NCI-H128 (cell line): ENCODE data around the gene SSH2.

Experiments
- DNase-seq: peaks from one replicate; lab custom pipeline; 2025; ENCODE audit not compliant: unreplicated experiment; lab: John Stamatoyannopoulos, UW

SSH2 gene

DNA sequence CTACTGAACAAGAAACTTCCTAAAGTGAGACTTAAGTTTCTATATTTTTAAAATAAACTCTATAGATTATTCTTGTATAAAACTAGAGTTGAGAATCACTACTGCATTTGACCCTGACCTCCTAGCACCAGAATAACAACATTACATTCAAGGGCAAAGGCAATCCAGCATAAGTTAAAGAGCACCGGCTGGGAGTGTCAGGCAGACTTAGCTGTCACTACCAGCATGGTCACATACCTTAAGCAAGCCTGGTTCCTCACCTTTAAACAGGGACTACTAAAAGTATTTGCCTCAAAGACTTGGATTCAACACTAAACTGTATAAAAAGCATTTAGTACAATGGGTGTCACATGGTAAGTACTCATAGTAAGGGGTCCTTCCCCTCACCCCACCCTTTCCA lies 90.4 kb downstream of the SSH2 start:
- no peak for DNase-seq

DNA sequence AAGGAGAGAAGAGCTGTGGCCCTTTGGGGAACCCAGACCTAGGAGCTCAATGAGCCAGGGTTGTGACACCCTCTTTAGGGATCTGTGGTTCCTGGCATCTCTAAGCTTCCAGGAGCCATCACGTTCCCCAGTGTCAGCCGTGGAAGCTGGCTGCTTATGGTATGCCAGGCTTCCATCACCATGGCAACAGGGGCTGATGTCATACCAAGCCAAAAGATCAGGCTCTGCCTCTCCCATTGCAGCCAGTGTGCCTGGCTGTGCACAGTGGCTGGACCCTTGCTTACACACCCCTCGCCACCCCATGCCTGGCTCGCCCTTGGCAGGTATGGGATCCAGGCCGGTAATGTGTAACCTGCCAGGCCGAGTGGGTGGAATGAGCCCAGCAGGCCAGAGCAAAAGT lies 91.1 kb downstream of the SSH2 start:
- no peak for DNase-seq

DNA sequence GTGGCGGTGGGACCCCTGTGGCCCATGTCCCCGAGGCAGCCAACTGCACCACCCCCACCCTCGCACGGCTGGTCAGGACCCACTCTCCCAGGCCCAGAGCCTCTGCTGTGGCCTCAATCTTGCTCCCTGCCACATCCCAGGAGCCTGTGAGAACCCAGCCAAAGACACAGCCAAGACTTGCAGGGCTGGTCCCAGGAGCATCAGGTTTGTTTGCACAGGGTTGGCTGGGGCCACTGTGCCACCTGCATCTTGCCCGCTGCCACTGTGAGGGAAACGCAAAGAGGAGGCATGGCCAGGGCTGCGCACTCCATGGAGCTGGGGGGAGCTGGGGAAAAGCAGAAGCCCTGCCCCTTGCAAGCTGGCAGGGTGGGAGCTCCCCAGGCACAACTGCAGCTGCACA lies 92.5 kb downstream of the SSH2 start:
- no peak for DNase-seq

DNA sequence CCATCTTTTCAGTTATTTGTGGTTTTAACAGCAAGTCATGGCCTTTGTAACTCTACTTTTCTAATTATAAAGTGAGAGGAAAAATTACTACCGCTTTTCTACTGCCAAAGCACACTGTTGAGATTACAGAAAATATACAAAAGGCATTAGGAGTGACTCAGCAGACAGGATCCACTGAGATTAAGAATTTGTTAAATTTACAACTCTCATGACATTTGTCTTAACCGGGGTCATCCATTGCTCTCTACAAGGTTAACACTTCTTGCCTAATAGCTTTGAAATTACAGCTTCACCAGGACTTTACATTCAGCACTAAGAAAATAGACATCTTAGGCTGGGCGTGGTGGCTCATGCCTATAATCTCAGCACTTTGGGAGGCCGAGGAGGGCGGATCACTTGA lies 93.4 kb downstream of the SSH2 start:
- no peak for DNase-seq

DNA sequence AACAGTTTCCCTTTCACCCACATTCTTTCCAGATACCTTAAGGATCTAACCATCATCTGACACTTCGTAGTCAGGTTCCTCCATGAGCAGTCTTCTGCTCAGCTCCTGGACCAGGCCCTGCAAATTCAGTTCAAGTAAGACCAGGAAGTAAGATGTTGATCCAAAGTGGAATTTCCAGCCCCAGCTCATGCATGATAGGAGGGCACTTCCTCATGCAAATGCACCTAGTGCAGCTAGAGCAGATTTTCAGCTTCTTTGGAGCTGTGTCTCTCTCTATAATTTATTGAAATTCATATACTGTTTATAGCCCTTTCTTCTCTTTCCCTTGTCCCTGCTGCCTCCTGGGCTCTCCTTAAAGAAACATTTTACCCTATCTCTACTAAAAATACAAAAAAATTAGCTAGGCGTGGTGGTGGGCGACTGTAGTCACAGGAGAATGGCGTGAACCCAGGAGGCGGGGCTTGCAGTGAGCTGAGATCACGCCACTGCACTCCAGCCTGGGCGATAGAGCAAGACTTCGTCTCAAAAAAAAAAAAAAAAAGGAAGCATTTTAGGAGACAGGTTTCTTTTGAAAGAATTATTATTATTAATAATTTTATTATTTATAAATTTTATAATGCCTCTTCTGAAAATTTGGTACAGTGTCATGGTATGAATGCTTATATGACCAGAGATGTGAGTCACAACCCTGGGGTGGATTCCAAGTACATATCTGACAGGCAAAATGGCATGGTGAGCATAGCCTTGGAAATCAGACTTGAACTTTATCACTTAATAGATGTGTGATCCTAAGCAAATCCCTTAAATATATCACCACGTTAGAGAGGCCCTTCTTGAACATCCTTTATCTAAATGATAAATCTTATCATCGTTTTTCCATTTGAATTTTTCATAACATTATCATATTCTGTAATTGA lies 94.3 kb downstream of the SSH2 start:
- no peak for DNase-seq

DNA sequence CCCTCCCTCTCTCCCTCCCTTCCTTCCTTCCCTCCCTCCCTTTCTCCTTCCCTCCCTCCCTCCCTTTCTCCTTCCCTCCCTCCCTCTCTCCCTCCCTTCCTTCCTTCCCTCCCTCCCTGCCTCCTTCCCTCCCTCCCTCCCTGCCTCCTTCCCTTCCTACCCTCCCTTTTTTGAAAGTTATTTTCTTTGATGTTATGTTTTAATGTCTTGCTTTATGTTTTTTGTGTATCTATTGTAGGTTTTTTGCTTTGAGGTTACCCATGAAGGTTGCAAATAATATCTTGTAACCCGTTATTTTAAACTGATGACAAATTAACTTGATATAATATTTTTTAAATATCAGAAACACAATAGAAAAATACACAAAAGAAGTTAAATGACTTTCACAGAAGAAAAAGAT lies 96.2 kb downstream of the SSH2 start:
- no peak for DNase-seq

DNA sequence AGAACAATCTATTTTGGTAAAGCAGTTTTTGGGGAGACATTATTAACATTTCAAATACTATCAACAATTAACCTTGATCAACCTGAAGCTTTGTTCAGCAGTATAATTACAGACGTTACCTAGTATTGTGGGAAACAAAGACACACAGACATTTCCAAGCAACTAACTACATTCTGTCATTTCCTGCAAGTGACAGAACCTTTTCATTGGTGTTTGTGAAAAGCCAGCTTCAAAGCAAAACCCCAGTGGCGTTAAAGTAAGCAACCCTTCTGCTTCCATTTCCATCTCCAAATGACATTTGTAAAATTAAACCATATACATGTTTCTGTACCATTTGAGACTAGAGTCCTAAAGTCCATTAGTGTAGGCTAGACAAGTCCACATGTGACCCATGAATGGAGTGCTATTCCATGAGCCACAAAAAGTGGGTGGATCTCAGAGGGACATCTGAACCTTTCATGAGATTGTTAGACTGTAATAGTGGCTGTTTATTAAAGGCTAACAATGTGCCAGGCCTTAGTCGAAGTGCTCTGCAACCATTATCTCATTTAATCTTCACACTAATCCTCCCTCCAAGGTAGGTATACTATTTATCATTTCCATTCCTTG lies 101.2 kb downstream of the SSH2 start:
- no peak for DNase-seq

DNA sequence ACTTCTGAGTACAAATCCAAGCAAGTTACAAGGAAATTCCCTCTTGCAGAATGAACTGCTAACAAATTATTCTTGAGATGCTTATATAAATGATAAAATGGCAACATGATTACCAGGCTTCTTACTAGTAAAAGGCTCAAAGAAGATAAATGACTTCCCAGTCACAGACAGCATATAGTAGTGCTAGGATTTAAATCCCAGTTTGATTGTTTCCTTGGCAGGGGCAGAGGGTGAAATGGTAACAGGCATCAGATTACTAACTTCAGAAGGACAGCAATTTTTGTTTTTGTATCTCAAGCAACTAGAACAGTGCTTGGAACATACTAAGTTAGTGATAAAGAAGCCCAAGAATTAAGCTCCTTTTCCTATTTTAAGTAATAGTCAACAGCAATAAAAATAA lies 102.8 kb downstream of the SSH2 start:
- no peak for DNase-seq

DNA sequence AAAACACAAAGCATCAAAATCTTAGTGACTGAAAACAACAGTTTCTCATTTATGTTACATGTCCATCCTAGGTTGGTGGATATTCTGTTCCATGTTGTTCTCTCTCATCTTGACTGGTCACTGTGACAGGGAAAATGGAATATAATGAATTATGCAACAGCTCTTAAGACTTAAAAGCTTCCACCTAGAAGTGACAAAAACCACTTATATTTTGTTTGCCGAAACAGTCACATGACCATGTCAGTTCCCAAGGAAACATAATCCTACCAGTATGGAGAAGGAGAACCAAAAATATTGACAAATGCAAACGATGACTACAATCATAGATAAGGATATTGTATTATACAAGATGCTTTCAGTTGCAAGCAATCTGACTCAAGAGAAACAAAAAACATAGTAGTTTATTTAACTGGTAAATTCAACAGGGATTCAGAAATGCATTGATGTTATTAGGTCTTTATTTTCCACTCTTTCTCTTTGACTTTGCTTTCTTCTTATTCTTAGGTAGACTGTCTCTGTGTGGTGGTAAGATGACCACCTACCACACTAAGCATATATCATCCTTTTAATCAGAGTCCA lies 103.8 kb downstream of the SSH2 start:
- no peak for DNase-seq

DNA sequence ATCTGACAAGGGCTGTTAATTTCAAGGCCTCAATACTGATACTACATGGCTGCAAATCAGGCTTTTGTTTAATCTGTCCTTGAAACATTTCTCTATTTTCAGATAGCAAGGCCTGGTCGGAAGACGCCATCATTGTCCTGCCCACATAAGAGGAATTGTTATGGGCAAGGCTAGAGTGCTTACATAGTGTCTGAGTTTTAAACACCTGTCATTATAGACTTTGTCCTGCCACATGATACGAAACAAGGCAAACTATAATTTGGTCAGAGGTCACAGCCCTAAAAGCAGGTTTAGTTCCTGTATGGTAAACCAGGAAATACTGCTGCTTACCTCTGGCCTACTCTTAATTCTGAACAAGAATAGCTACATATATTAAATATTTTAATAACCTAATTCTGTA lies 104.4 kb downstream of the SSH2 start:
- no peak for DNase-seq

DNA sequence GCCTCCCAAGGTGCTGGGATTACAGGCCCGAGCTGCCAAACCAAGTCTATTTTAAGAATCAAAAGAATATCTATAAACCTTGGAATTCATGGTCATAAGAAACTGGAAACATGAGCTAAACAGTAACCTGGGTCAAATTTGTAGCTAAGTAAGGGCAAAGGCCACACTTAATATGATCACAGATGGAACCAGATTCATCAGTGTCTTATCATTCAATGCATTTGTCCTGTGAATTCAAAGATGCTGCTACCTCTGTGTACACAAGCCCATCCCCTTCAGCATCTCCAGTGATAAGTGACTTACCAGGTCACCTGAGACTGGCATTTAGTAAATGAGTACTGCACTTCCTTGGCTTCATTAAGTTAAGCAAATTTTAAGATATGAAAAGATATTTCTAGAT lies 108.1 kb downstream of the SSH2 start:
- DNase-seq: no peak

DNA sequence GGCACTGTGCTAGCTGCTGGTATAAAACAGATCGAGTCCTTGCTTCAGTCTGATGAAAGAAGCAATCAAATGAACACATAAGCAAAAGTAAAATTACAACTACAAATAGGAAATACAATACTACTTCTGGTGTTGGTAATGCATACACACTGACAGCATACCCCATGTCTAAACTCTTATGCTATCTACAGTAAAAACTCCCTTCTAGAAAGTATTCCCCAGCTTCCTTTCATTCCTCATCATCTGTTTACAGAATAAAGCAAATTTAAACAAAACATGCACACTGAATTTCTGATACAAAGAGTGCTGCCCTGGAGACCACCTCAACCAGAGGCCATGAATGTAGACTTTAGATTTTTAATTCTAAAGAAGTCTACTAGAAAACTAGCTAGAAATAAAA lies 109.6 kb downstream of the SSH2 start:
- no peak for DNase-seq

DNA sequence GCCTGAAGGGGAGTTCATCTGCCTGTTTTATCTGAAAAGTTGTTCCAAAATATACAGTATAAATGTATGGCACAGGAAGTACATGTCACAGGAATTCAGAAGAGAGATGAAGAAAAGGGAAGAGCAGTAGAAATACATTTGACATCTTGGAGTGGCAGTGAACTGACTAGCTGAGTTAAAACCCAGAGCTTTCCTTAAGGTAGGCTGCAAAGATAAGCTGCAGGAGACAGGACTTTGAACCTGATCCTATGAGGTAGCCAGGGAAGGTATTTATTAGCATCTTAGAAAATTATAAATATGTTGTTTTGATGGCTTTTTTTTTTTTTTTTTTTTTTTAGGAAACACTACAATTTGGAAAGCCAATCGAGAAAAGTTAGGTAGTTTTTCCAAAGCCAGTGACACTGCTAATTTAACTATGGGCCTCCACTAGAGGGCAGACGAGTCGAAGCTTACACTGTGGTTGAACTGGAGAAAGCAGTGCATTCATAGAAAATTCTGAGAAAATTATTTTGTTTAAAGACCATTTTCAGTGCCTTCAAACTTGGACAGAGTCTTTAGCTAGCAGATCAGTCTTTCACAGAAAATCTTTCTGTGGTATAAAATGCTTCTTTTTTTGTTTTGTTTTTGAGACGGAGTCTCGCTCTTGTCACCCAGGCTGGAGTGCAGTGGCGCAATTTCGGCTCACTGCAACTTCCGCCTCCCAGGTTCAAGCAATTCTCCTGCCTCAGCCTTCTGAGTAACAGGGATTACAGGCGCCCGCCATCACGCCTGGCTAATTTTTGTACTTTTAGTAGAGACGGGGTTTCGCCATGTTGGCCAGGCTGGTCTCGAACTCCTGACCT lies 122.3 kb downstream of the SSH2 start:
- DNase-seq: no peak

DNA sequence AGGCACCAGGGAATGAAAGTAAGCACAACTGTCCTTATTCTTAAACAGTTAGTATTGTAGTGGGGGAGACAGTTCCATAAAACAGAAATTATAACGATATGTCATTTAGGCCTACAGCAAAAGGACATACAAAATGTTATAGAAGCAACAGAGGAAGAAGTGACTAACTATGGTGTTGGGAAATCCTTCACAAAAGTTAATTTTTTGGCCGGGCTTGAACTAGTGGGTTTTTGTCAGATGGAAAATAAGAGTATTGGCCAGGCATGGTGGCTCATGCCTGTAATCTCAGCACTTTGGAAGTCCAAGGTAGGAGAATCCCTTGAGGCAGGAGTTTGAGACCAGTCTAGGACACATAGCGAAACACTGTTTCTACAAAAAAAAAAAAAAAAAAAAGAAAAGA lies 127.8 kb downstream of the SSH2 start:
- no peak for DNase-seq

DNA sequence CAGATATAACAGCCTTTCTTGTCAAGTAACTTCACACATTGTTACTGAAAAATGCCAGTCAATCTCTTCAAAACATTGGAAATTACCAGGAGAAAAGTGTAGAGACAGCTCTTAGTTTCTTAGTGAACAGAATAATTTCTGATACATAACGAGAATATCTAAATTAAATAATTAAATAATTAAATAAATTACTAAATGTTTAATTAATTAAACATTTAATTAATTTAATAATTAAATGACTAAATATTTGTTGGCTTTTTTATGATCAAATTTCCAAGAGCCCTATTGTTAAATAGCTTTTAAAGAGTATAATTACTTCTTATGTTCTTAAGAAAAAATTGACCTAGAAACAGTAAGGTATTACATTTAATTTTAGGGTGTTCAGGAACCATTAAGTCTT lies 129.6 kb downstream of the SSH2 start:
- no peak for DNase-seq

DNA sequence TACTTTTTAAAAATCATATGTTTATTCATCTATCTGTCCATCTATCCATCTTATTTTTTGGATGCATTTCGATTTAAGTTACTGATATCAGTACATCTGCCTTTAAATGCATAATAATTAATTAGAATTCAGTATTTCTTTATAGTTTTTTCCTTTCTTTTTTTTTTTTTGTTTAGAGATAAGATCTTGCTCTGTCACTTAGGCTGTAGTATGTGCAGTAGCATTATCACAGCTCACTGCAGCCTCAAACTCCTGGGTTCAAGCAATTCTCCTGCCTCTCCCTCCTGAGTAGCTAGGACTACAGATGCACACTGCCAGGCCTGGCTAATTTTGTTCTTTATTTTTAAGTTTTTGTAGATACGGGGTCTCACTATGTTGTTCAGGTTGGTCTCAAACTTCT lies 133.4 kb downstream of the SSH2 start:
- DNase-seq: no peak

DNA sequence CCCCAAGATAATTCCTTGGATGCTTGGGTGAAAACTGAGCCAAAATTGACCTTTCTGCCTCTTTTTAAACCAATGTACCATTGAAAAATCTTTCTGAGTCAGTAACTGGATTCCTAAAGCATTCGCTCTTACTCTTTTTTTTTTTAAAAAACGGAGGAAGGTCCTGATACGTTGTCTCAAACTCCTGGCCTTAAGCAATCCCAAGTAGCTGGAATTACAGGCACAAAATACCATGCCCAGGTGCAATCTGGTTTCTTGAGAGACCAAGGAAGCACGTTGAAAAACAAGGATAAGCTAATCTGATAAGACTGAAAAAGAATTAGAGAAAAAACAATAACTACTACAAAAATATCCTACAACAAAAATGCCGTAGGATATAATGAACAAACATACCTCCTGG lies 136.5 kb downstream of the SSH2 start:
- no peak for DNase-seq

DNA sequence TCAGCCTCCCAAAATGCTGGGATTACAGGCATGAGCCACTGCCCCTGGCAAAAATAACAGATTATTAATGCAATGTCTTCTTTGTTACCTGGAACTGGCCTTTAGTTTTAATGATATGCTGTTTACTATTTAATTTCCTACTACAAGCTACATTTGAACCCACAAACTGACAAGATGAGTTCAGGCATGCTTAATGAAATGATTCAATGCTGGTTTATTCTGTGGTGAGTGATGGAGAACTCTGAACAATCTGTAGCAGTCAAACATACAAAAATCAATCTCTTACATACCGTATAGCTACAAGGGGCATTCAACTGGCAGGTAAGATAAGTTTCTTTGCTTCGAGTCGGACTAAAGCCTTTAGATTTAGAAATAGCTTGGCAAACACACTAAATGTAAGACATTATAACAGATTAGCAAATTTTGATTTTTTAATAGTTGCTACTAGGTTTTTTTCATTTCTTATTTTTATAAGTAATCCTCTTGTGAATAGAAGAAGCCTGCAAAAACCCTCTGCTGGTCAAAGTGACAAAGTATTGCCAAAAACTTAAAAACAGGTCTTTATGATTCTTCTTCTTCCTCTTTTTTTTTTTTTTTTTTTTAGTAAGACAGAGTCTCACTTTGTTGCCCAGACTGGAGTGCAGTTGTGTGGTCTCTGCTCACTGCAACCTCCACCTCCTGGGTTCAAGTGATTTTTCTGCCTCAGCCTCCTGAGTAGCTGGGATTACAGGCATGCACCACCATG lies 138.5 kb downstream of the SSH2 start:
- no peak for DNase-seq

DNA sequence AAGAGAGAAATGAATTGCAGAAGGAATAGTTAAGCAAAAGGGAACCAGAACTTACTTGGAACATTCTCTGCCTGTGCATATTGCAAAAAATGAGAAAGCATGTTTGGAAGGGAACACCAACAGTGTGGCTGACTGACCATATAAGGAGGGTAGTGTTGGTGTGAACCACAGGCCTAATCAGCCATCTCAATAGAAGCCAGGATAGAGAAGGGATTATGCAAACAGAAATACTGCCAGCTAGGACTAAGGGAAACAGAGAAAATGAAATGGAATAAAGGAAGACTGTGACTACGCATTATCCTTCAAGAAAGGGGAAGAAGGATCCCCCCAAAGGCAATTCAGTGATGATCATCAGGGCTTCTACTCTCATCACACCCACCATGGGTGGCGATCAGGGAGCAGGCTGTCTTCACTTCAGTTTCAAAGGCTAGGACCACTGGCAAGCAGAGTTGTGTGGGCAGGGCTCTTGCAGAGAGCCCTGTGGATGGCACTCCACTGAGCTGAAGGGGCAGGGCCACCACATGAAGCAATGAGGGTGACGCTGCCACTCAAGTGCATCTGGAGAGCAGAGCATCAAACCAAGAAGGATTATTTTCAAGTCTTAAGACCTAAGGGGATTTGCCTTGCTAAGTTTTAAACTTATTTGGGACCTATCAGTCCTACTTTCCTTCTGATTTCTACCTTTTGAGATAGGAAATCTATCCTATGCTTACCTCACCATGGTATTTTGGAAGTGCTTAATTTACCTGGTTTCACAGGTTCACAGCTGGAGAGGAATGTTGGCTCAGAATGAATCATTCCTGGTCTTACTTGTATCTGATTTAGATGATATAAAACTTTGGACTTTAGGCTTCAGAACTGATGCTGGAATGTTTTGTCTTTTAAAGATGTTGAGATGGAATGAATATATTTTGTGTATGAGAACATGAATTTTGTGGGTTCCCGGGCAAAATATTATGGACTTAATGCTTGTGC lies 140.5 kb downstream of the SSH2 start:
- no peak for DNase-seq

DNA sequence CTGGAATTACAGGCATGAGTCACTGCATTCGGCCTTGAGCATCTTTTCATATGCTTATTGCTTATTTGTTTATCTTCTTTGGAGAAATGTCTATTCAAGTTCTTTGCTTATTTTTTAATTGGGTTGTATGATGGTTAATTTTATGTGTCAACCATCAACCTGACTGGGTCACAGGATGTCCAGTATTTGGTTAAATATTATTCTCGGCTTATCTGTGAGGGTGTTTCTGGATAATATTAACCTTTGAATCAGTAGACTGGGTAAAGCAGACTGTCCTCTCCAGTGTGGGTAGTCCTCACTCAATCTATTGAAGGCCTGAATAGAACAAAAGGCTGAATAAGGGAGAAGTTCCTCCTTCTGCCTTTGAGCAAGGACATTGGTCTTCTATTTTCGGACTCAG lies 142.0 kb downstream of the SSH2 start:
- no peak for DNase-seq
